Suprapubic skin (tissue), 4 donors: Measurements from ENCODE around the gene MOAP1.

ENCODE experiments used
- CTCF ChIP-seq, 2 donors: fragments of 200-600 bp in 1 of 2; fragments of 450-650 bp in 1 of 2; sonication (generic) in 1 of 2; IDR thresholded peaks; one replicate each; pipeline ENCODE4 v1.5.1; 2016 to 2019; ENCODE audit warnings: antibody characterized with exemption in 2 of 2, mild to moderate bottlenecking in 1 of 2, moderate library complexity in 1 of 2
- EP300 ChIP-seq: sonication (generic); formaldehyde crosslinking; IDR thresholded peaks from one replicate; pipeline ENCODE4 v1.6.1; 2017; ENCODE audit warnings: antibody characterized with exemption
- POLR2A ChIP-seq, 2 donors: fragments of 450-650 bp; IDR thresholded peaks; one replicate each; pipeline ENCODE4 v1.6.1; 2017; ENCODE audit warnings: antibody characterized with exemption in 2 of 2, mild to moderate bottlenecking in 2 of 2, moderate library complexity in 2 of 2
- POLR2AphosphoS5 ChIP-seq, 3 donors: sonication (generic); formaldehyde crosslinking; IDR thresholded peaks; one replicate each; pipeline ENCODE4 v1.6.1; 2017; ENCODE audit warnings: antibody characterized with exemption in 3 of 3

- TF ChIP-seq CTCF (IDR thresholded peaks at IDR 0.05) = no peak
- no peak for TF ChIP-seq POLR2AphosphoS5 (IDR thresholded peaks at IDR 0.05)
- TF ChIP-seq POLR2A (IDR thresholded peaks at IDR 0.05) = no peak
- no peak for TF ChIP-seq EP300
These were observed 29.9 kb upstream of the MOAP1 start for GRCh38 chr14:93214598-93214997.
